GM12874 (cell line): ENCODE data around the gene PHF13.

ENCODE experiments used
- CTCF ChIP-seq: IDR thresholded peaks from 2 replicates; pipeline ENCODE4 v1.5.1; 2011; ENCODE audit warnings: low read depth, mild to moderate bottlenecking, control low read depth, low read length, moderate library complexity; ENCODE audit not compliant: insufficient read depth

Gene PHF13

GRCh38 chr1:6577831-6578525 lies 35.6 kb upstream of the PHF13 start:
- TF ChIP-seq CTCF, result no peak

- no peak for TF ChIP-seq CTCF
Observed at GRCh38 chr1:6578624-6579373, 34.7 kb upstream of the PHF13 start.

- no peak for TF ChIP-seq CTCF
Observed at GRCh38 chr1:6579374-6580118, 34.0 kb upstream of the PHF13 start, which contains the start of gene ZBTB48. ZBTB48 (plus strand) TSS chr1:6579994; CDS start chr1:6580610, 616 bp downstream.

- TF ChIP-seq CTCF, result no peak
Observed at GRCh38 chr1:6580119-6580592, 33.4 kb upstream of the PHF13 start.

- no peak for TF ChIP-seq CTCF
Observed at GRCh38 chr1:6580593-6581409, 32.7 kb upstream of the PHF13 start.

GRCh38 chr1:6581561-6582305 lies 31.8 kb upstream of the PHF13 start:
- no peak for TF ChIP-seq CTCF
